Transverse colon (tissue), 4 donors: ENCODE results near the gene MPRIP. TPM values are rescaled to one million over a fixed set of nuclear protein-coding genes. Genes with fewer than 3 reads are reported as not detected.

Experiments used
- DNase-seq: peaks from one replicate; pipeline ENCODE4 v3.0.0-alpha.2; 2019
- H3K27ac ChIP-seq, 4 donors: fragments of 200-600 bp; sonication (generic); 2 replicates each; pipeline ENCODE4 v1.5.1; 2016 to 2018; ENCODE audit warnings: inconsistent platforms in 4 of 4
- H3K27me3 ChIP-seq: fragments of 200-600 bp; sonication (generic); 2 replicates; pipeline ENCODE4 v1.5.1; 2017; ENCODE audit warnings: inconsistent platforms
- H3K36me3 ChIP-seq, 4 donors: fragments of 200-600 bp; sonication (generic); 2 replicates each; pipeline ENCODE4 v1.5.1; 2017 to 2019; ENCODE audit warnings: inconsistent platforms in 4 of 4
- H3K4me1 ChIP-seq, 4 donors: fragments of 200-600 bp; sonication (generic); 2 replicates each; pipeline ENCODE4 v1.5.1; 2017 to 2020; ENCODE audit warnings: inconsistent platforms in 4 of 4
- H3K4me3 ChIP-seq, 4 donors: fragments of 200-600 bp; sonication (generic); 1 replicate in 1 of 4; 2 replicates in 3 of 4; pipeline versions ENCODE4 v1.5.1 to v1.6.1; 2017 to 2019; ENCODE audit warnings: inconsistent platforms in 4 of 4
- H3K9me3 ChIP-seq, 2 donors: fragments of 200-600 bp; sonication (generic); 2 replicates each; pipeline ENCODE4 v1.5.1; 2017 to 2019; ENCODE audit warnings: inconsistent platforms in 2 of 2
- EP300 ChIP-seq: sonication (generic); formaldehyde crosslinking; IDR thresholded peaks from one replicate; pipeline ENCODE4 v1.6.1; 2017; ENCODE audit warnings: antibody characterized with exemption, low read depth
- POLR2A ChIP-seq: fragments of 450-650 bp; IDR thresholded peaks from one replicate; pipeline ENCODE4 v1.6.1; 2016; ENCODE audit warnings: antibody characterized with exemption, mild to moderate bottlenecking, moderate library complexity
- POLR2AphosphoS5 ChIP-seq, 3 donors: sonication (generic); formaldehyde crosslinking; IDR thresholded peaks; one replicate each; pipeline ENCODE4 v1.6.1; 2016; ENCODE audit warnings: antibody characterized with exemption in 3 of 3
- WGBS, 2 donors: methylation state at CpG; one replicate each; pipeline ENCODE4 v1.1.5; 2018; ENCODE audit warnings: low coverage in 1 of 2; 5-methylcytosine and 5-hydroxymethylcytosine counted together
- in situ Hi-C, 4 donors: fragments of 200-750 bp; cut with MboI; loops; one replicate each; pipeline versions ENCODE4 v1.15.0 to v1.15.1; 2017; ENCODE audit warnings: low sequenced_read_pairs in 3 of 4, low pct_ligation_motif_present in 1 of 4, low pct_unique_long_range_greater_than_20kb in 1 of 4
- intact Hi-C: fragments of 100-400 bp; cut with DNase I; formaldehyde crosslinking; loops from one replicate; pipeline ENCODE4 v1.15.1; 2023; ENCODE audit warnings: low total_unique reads
- total RNA-seq, 4 donors: library from RNA; depleted of rRNA; stranded (reverse); fragments of >200 nt; gene quantifications; one replicate each; pipeline ENCODE4 v1.1.0, GENCODE V29; 2016
- TF ChIP-seq, protein P1 (sequence below), 5 experiments: fragments of 200-600 bp in 3 of 5; fragments of 450-650 bp in 2 of 5; sonication (generic) in 3 of 5; IDR thresholded peaks; 1 replicate in 2 of 5; 2 replicates in 3 of 5; pipeline ENCODE4 v1.5.1; 2016 to 2017; ENCODE audit warnings: antibody characterized with exemption in 5 of 5, inconsistent platforms in 3 of 5, mild to moderate bottlenecking in 2 of 5, moderate library complexity in 1 of 5

The MPRIP gene
- total RNA-seq, 4 donors from 2014 or later = 124 to 368 (median 158) TPM

DNA sequence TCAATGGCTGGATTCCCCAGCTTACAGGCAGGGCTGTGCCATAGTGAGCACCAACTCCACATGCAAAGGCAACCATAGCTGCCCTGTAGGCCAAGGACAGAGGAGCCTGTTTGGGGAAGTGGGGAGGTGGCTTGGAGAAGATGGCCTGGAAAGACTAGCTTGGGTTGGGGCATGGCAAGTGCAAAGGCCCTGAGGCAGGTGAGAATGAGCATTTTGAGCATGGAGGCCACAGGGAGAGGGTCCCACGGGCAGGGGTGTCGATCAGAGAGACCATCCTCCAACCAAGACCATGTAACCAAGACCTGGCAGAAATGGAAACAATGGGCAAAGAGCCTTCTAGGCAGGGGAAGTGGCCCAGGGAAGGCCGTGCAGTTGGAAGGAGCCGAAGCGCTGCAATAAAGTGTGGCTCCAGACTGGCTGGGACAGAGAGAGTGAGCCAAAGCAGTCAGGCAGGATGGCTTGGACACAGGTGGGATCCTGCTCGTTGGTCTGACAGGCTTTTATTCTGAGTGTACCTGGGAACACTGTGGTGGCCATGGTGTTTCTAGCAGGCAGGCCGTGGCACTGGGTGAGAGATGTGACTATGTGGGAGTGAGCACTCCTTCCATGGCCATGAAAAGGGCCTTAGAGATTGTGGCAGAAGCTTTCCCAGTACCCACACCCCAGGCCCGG is 24.8 kb upstream of the MPRIP start:
- in situ Hi-C loops = loop anchor here in 3 of 4 donors (25.0 kb wide), 2 partner anchors 120 to 295 kb away; partner anchors contain the start of gene NT5M (in 2 of the 3)
- H3K4me1 ChIP-seq = peaks cover 5 to 16% (median 11%) of the 10 kb centered on the region in 4 donors
- 90 to 100% methylated on average over 2 to 8 of the region's 8 CpGs for WGBS, 2 donors

DNA sequence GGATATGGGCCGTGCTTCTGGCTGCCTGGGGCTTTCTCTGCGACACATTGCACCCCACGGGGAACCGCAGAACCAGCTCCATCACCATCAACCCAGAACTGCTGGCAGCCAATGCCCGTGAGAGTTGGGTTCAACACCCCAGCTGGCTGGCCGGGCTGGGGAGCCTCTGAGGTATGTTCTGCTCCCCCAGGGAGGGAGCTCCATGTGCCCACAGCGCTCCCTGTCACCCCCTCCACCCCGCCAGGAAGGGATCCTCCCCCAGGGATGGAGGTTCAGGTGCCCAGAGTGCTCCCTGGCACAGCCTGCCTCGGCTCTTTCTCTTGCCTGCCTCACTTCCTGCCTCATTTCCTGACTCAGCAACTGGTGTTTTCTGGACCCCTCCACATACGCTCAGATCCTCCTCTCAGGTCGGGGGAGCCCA is 24.2 kb upstream of the MPRIP start:
- no peak overlapping the region for H3K4me3 ChIP-seq
- DNase-seq = no peak
- no peak for TF ChIP-seq EP300
- WGBS, 2 donors = 91 to 100% methylated on average over 2 to 11 of the region's 11 CpGs
- no peak overlapping the region for H3K27ac ChIP-seq
- peaks cover 5 to 16% (median 11%) of the 10 kb centered on the region in 4 donors for H3K4me1 ChIP-seq
- intact Hi-C loops (no loop called here), in situ Hi-C loops (loop anchor here in 3 of 4 donors (25.0 kb wide), 2 partner anchors 119 to 294 kb away; partner anchors contain the start of gene NT5M (in 2 of the 3))
- H3K9me3 ChIP-seq = no peaks in the 10 kb centered on the region
- no peaks in the 10 kb centered on the region for H3K36me3 ChIP-seq
- H3K27me3 ChIP-seq = no peaks in the 10 kb centered on the region

More for the DNA sequence above, 24.8 kb upstream of the MPRIP start:
- H3K36me3 ChIP-seq = no peaks in the 10 kb centered on the region
- no peak overlapping the region for H3K4me3 ChIP-seq
- no peak overlapping the region for H3K27ac ChIP-seq
- TF ChIP-seq POLR2AphosphoS5 (IDR thresholded peaks at IDR 0.05) (no peak), EP300 (no peak), POLR2A (no peak)
- TF ChIP-seq, protein P1, sequence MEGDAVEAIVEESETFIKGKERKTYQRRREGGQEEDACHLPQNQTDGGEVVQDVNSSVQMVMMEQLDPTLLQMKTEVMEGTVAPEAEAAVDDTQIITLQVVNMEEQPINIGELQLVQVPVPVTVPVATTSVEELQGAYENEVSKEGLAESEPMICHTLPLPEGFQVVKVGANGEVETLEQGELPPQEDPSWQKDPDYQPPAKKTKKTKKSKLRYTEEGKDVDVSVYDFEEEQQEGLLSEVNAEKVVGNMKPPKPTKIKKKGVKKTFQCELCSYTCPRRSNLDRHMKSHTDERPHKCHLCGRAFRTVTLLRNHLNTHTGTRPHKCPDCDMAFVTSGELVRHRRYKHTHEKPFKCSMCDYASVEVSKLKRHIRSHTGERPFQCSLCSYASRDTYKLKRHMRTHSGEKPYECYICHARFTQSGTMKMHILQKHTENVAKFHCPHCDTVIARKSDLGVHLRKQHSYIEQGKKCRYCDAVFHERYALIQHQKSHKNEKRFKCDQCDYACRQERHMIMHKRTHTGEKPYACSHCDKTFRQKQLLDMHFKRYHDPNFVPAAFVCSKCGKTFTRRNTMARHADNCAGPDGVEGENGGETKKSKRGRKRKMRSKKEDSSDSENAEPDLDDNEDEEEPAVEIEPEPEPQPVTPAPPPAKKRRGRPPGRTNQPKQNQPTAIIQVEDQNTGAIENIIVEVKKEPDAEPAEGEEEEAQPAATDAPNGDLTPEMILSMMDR (IDR thresholded peaks at IDR 0.05) = no peak
- H3K27me3 ChIP-seq = no peaks in the 10 kb centered on the region
- intact Hi-C loops = no loop called here
- no peaks in the 10 kb centered on the region for H3K9me3 ChIP-seq
- no peak for DNase-seq

DNA sequence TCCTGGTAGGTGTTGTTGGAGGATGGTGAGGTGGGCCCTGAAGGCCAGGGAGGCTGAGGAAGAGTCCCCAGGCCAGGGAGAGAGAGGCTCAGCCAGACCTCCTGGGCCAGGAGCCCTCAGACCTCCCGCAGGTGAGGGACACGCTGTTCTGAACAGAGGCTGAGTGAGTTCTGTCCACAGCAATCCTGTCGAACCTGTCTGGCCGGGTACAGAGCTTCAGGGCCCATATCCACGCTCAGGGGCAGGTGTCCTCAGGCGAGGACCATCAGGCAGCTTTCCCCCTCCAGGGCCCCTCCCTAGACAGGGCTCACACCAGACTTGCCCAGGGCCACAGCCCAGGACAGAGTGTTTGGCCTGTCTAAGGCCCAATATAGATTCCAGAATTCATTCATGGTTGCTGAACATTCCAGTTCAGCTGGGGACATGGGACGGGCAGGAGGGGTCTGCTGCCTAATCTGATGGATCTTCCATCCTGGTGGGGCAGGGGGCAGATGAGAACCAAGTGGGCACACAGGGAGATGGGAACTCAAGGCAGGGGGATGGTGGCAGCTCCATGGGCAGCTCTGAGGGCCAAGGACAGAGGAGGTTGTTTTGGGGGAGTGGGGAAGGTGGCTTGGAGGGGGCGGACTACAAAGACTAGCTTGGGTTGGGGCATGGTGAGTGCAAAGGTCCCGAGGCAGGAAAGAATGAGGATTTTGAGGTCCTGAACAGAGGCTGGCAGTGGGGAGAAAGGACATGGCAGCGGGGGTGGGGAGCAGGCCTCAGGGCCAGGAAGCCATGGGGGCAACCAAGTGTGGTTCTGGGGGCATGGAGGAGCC is 23.4 kb upstream of the MPRIP start:
- Histone ChIP-seq H3K4me1 (peaks cover 5 to 16% (median 11%) of the 10 kb centered on the region in 4 donors), H3K27ac (no peak overlapping the region), H3K27me3 (no peaks in the 10 kb centered on the region), H3K9me3 (no peaks in the 10 kb centered on the region), H3K4me3 (no peak overlapping the region), H3K36me3 (no peaks in the 10 kb centered on the region)
- no peak for TF ChIP-seq EP300
- TF ChIP-seq, protein P1 (IDR thresholded peaks at IDR 0.05) = no peak
- no peak for TF ChIP-seq POLR2A
- TF ChIP-seq POLR2AphosphoS5 (IDR thresholded peaks at IDR 0.05) = no peak
- intact Hi-C loops = no loop called here
- 57 to 100% methylated on average over 3 to 10 of the region's 10 CpGs for WGBS, 2 donors
- in situ Hi-C loops = loop anchor here in 3 of 4 donors (25.0 kb wide), 2 partner anchors 118 to 293 kb away; partner anchors contain the start of gene NT5M (in 2 of the 3)
- DNase-seq = peak; percentile 45

DNA sequence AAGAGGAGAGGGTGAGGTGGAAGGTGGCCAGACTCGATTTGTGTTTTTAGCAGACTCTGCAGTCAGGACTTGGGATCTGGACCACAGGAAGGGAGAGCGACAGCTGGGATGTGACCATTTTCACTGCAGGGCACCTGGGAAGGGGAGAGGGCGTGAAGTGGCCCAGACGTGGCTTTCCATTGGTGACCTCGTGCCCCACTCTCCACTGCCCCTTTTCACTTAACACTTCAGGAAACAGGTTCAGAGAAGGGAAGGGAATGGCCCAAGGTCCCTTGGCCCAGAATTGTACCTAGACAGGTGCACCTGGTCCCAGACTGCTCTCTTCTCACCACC is 22.9 kb upstream of the MPRIP start:
- WGBS, 2 donors = 80% methylated on average over 5 of the region's 5 CpGs; no CpG with 5 or more reads in 1 of the 2 donors
- Histone ChIP-seq H3K27me3 (no peaks in the 10 kb centered on the region), H3K9me3 (no peaks in the 10 kb centered on the region), H3K4me3 (no peak overlapping the region), H3K36me3 (no peaks in the 10 kb centered on the region), H3K27ac (no peak overlapping the region), H3K4me1 (peaks cover 5 to 16% (median 11%) of the 10 kb centered on the region in 4 donors)
- in situ Hi-C loops = loop anchor here in 3 of 4 donors (25.0 kb wide), 2 partner anchors 118 to 293 kb away; partner anchors contain the start of gene NT5M (in 2 of the 3)
- intact Hi-C loops = no loop called here
- DNase-seq = no peak
- TF ChIP-seq, protein P1 (IDR thresholded peaks at IDR 0.05) = no peak
- TF ChIP-seq POLR2A = no peak
- no peak for TF ChIP-seq EP300
- TF ChIP-seq POLR2AphosphoS5 (IDR thresholded peaks at IDR 0.05) = no peak
